Activated T-cell treated with anti-CD3 and anti-CD28 coated beads for 4 hours (primary cell): ENCODE data around the gene ITGA5.

ENCODE experiments used
- DNase-seq: peaks from one replicate; pipeline ENCODE4 v3.0.0-alpha.2; 2020

Gene ITGA5

DNA sequence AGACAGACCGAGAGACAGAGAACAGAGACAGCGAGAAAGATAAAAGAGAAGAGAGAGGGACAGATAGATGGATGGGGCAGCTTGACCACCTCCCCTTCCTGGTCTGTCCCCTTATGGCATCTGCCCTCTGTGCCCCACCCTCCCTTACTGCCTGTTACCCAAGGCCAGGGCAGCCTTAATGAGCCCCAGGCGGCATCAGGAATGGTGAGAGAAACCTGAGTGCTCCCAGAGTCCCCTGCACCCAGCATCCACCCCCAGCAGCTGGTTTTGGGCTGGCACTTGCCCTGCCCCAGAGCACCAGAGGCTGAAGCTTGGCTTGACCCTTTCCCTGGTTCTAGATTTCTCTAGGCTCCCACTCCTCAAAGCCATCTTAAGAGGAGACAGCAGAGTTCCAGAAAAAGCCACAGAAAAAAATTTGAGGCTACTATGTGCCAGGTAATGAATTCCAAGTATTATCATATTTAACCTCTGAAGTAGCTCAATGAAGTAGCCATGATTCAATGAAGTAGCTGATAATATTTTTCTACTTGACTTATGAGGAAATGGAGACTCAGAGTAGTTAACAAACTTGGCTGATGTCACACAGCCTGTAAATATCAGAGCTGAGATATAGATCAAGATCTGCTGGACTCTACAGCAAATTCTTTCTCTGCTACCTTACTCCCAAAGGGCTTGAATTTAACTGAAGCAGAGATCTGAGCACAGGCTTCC, 32.5 kb downstream of the ITGA5 start:
- no peak for DNase-seq

DNA sequence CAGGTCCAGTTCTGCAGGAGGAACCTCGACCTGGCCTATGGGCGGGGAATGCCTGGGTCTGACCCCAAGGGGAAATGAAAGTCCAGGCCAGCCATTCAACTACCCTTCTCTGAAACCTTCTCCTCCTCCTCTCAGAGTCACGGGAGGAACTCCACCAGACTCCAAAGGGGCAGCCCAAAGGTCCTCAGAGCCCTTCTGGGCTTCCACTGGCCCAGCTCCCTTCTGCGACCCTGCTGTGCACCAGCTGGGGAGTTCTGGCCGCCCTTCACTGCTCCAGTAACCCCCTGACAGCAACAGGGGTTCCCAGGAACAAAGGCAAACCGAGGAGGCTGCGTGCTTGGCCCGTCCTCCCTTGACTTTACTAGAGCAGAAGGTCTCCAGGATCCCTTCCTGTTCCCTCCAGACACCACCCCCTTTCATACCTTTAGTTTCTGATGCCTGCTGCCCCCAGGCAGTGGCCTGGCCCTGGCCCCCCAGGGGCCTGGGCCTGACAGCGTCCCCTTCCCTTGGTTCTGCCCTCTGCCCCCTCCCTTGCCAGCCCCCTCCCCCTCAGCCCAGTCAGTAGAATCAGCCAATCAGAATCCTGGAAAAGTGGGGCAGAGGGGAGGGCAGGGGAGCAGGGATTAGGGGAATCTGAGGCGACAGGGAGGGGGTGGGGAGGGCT, 33.7 kb downstream of the ITGA5 start:
- DNase-seq, result no peak

GRCh38 chr12:54384591-54385041, 34.5 kb downstream of the ITGA5 start, which contains the start of gene ZNF385A:
Gene ZNF385A, minus strand, starts transcription at chr12:54384733. Its CDS starts 219 bp downstream, at chr12:54384514.
- DNase-seq, result no peak

- no peak for DNase-seq
Observed at GRCh38 chr12:54383041-54383609, 35.9 kb downstream of the ITGA5 start.

GRCh38 chr12:54381136-54381535, 37.9 kb downstream of the ITGA5 start:
- DNase-seq, result no peak

- peak; percentile 85 for DNase-seq
Observed at GRCh38 chr12:54379398-54380201, 39.5 kb downstream of the ITGA5 start.

GRCh38 chr12:54378796-54379397, 40.2 kb downstream of the ITGA5 start:
- no peak for DNase-seq

GRCh38 chr12:54377797-54378515, 41.1 kb downstream of the ITGA5 start:
- DNase-seq, result no peak

DNA sequence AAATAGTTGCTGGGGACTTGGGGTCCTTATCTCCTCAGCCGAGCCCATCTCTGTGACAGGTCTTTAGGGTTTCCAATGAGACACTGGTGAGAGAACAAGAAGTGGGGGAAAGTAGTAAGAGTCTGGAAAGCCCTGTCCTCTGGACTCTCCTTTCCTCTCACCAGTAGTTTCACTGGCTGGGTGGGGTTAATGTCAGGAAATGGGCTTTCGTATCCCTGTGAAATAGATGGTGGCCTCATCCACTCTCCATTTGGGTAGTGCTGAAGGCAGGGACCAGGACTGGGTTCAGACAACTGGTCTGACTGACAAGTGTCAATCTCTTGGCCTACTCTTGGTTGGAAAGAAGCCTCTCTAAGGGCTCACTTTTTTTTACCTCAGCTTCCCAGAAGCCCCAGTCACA, 42.1 kb downstream of the ITGA5 start:
- no peak for DNase-seq

DNA sequence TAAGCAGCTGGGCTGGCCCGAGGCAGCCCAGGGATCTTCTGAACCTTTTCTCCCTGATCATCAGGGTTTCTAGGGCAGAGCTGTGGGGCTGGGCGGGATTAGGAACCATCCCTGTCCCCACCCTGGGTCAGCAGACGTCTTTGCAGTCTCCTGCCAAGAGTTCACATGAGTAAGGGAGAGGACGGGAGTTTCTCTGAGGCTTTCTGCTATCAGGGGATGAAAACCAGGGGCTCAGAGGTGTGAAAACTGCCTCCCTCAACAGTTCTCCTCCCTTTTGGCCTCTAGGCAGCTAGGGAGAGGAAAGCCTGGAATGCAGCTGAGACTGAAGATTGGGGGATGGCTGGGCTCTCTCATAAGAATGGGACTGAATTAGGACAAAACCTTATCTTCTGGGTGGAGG, 42.5 kb downstream of the ITGA5 start:
- no peak for DNase-seq

DNA sequence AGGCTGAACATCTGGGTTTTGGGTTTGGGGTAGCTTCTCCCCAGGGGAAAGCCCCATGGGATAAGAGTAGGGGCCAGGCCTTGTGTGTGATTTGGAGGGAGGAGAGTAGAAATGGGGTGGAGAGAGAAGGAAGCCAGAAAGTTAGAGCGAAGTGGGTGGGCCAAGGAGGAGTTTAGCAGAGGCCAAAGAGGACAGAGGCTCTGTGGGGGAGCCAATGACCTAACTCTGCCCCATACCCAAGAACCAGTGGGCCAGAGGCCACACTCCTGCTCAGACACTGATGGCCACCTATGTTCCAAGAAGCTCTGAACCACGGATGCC, 43.8 kb downstream of the ITGA5 start:
- no peak for DNase-seq

DNA sequence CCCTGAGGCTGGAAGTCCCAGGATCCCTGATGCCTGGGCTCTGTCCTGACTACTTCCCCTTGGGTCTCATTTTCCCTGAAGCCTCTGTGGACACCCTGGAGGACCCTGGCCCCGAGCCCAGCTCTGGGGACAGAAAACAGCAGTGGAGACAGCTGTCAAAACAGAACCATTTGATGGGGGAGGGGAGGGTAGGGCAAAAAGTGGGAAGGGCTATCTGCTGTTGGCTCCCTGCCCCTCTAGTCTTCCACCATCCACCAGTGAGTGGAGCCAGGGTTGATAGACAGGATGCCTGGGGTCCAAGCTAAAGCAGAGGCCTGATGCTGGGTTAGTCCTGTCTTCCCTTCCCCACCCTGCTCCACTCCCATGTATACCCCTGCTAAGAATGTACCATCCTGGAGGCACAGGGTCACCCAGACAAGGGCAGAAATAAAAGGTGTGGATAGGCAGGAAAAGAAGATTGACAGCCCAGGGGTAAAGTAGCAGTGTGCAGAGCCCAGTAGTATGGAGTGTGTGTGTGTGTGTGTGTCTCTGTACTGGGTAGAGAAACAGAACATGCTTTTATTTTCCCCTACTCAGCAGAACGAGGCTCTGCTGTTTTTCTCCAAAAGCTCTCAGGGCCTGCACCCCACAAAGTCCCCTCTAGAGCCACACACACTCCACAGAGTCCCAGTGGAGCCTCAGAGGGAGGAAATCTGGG, 44.4 kb downstream of the ITGA5 start:
- DNase-seq, result no peak

DNA sequence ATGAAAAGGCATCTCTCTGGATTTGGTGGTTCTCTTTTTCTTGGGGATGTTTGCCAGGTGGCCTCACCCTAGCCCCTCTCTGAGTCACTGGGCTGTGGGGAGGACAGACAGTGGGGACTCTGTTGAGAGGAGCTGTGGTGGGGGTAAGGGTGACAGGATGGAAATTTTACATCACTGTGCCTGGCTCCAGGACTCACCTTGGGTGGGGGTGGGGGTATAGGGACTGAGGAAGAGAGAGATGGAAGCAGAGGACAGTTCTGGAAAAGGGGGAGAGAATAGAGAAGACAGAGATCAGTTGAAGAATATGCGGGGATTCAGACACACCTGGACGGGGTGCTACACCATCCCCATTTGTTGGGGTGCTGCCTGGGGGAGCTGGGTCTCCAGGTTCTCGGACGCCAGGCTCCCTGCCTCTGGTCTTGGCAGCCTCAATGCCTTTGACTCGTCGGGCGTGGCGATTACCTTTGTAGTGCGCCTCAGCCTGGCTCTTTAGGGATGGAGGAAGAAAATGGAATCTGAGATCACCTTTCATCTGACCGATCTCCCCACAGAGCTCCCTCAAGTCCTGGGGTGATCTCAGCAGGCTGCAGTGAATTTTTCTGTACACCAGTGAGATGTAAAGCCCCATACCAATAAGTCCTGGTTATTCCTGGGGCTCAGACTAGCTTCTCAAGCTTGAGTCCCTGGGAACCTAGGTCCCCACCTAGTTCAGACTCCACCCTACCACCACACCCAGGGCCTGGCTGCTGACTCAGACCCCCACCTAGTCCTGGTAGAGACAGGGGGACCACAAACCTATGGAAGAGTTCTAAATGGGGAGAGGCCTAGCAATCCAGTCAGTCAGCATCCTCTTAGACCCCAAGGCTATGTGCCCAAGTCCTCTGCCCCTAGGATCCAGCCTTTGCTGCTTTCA, 45.2 kb downstream of the ITGA5 start:
- no peak for DNase-seq

- DNase-seq, result no peak
Observed at GRCh38 chr12:54372113-54372806, 46.8 kb downstream of the ITGA5 start.

DNA sequence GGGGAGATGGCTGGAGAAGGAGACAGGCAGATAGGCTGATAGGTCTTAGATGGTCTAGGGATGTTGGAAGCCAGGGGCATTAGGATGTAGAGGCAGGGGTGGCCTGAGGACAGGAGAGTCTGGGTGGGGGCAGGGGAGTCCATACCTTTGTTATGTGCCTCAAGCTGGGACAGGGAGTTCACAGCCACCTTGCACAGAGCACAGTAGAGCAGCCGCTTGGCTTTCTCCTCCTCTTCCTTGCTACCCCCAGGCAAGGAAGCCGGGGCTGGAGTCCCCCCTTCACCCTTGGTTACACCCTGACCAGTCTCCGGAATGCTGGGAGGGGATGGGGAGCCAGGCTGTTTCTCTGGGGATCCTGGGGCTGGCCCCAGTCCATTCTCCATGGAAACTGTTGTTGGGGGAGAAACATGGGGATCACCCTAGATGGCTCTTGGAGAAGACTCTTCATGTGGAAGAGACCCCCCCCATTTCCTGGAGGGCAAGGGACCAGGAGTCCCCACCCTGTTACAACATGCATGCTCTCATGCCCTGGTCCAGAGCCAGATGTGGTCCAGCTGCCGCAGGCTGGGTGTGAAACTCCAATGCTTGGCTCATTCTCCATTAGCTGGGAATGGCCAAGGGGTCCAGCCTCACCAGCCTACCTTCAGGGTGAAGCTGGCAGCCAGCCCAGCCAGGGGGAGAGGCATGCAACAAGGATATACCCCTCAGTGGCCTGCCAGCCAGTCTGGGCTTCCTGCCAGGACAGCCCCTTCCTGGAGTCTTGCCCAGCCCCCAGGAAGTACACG, 47.5 kb downstream of the ITGA5 start:
- DNase-seq, result no peak

- no peak for DNase-seq
Observed at GRCh38 chr12:54370171-54370730, 48.8 kb downstream of the ITGA5 start.

GRCh38 chr12:54369597-54370131, 49.4 kb downstream of the ITGA5 start:
- DNase-seq, result no peak
